ENCODE data around the gene LRRC1.

Gene LRRC1

DNA sequence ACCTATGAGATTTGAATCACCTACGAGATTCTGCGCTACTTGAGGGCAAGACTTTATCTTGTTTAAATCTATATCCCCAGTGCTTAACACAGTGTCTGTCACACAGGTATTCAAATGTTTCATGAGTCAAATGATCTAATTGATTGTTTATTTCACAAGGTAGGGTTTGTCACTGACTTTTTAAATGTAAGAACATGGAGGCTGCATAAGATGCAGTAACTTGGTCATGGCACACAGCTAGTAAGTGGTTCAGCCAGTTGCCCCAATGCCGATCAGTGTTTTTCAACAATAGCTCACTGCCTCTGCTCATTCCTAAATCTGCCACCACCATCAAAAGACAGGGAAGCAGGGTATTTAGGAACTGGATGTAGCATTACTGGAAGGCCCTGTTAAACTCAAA, 42.4 kb upstream of the LRRC1 start:
- TF ChIP-seq POLR2AphosphoS5 (IDR thresholded peaks at IDR 0.05; ENCODE audit: low read depth, low read length) (no peak), TAF1 (IDR thresholded peaks at IDR 0.05; ENCODE audit: borderline replicate concordance, insufficient read depth, low read length) (no peak), SIN3A (IDR thresholded peaks at IDR 0.05; ENCODE audit: borderline replicate concordance, insufficient read depth, low read length) (no peak), FOXP2 (optimal IDR thresholded peaks at IDR 0.05; ENCODE audit: borderline replicate concordance, extremely low read depth, extremely low read length, insufficient read depth) (no peak)
- TF ChIP-seq, protein P1, sequence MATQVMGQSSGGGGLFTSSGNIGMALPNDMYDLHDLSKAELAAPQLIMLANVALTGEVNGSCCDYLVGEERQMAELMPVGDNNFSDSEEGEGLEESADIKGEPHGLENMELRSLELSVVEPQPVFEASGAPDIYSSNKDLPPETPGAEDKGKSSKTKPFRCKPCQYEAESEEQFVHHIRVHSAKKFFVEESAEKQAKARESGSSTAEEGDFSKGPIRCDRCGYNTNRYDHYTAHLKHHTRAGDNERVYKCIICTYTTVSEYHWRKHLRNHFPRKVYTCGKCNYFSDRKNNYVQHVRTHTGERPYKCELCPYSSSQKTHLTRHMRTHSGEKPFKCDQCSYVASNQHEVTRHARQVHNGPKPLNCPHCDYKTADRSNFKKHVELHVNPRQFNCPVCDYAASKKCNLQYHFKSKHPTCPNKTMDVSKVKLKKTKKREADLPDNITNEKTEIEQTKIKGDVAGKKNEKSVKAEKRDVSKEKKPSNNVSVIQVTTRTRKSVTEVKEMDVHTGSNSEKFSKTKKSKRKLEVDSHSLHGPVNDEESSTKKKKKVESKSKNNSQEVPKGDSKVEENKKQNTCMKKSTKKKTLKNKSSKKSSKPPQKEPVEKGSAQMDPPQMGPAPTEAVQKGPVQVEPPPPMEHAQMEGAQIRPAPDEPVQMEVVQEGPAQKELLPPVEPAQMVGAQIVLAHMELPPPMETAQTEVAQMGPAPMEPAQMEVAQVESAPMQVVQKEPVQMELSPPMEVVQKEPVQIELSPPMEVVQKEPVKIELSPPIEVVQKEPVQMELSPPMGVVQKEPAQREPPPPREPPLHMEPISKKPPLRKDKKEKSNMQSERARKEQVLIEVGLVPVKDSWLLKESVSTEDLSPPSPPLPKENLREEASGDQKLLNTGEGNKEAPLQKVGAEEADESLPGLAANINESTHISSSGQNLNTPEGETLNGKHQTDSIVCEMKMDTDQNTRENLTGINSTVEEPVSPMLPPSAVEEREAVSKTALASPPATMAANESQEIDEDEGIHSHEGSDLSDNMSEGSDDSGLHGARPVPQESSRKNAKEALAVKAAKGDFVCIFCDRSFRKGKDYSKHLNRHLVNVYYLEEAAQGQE (IDR thresholded peaks at IDR 0.05; ENCODE audit: insufficient read depth in 1 of 2, low read depth in 2 of 2, low read length in 2 of 2), result no peak

DNA sequence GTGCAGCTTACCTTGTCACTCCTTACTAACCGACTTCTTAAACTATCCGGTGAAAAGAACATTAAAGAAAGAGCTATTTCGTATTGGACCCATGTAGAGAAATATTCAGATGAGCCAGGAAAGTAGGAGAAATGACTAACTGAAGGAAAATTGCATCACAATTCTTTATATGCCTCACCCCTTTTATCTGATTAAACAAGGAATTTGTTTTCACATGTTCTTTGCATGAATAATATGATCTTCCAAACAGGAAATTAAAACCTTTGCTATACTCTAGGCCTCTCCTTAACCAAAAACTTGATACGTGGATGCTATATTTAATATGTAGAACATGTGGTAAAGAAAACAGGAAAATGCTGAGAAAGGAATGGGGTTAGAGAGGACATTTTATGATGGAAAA, 41.9 kb upstream of the LRRC1 start:
- TF ChIP-seq TAF1 (IDR thresholded peaks at IDR 0.05; ENCODE audit: borderline replicate concordance, insufficient read depth, low read length) (no peak), FOXP2 (optimal IDR thresholded peaks at IDR 0.05; ENCODE audit: borderline replicate concordance, extremely low read depth, extremely low read length, insufficient read depth) (no peak), POLR2AphosphoS5 (IDR thresholded peaks at IDR 0.05; ENCODE audit: low read depth, low read length) (no peak), SIN3A (IDR thresholded peaks at IDR 0.05; ENCODE audit: borderline replicate concordance, insufficient read depth, low read length) (no peak)
- TF ChIP-seq, protein P1 (IDR thresholded peaks at IDR 0.05; ENCODE audit: insufficient read depth in 1 of 2, low read depth in 2 of 2, low read length in 2 of 2), result no peak

- TF ChIP-seq SIN3A (IDR thresholded peaks at IDR 0.05; ENCODE audit: borderline replicate concordance, insufficient read depth, low read length) (no peak), TAF1 (IDR thresholded peaks at IDR 0.05; ENCODE audit: borderline replicate concordance, insufficient read depth, low read length) (no peak), FOXP2 (optimal IDR thresholded peaks at IDR 0.05; ENCODE audit: borderline replicate concordance, extremely low read depth, extremely low read length, insufficient read depth) (no peak), POLR2AphosphoS5 (IDR thresholded peaks at IDR 0.05; ENCODE audit: low read depth, low read length) (no peak)
These were observed 40.5 kb upstream of the LRRC1 start for GRCh38 chr6:53754330-53754729.

- TF ChIP-seq FOXP2 (optimal IDR thresholded peaks at IDR 0.05; ENCODE audit: borderline replicate concordance, extremely low read depth, extremely low read length, insufficient read depth) (no peak), POLR2AphosphoS5 (IDR thresholded peaks at IDR 0.05; ENCODE audit: low read depth, low read length) (no peak), TAF1 (IDR thresholded peaks at IDR 0.05; ENCODE audit: borderline replicate concordance, insufficient read depth, low read length) (no peak), SIN3A (IDR thresholded peaks at IDR 0.05; ENCODE audit: borderline replicate concordance, insufficient read depth, low read length) (no peak)
- TF ChIP-seq, protein P1 (IDR thresholded peaks at IDR 0.05; ENCODE audit: insufficient read depth in 1 of 2, low read depth in 2 of 2, low read length in 2 of 2), result no peak
These were observed 38.4 kb upstream of the LRRC1 start for GRCh38 chr6:53756396-53756795.

- TF ChIP-seq SIN3A (IDR thresholded peaks at IDR 0.05; ENCODE audit: borderline replicate concordance, insufficient read depth, low read length) (no peak), FOXP2 (optimal IDR thresholded peaks at IDR 0.05; ENCODE audit: borderline replicate concordance, extremely low read depth, extremely low read length, insufficient read depth) (no peak), TAF1 (IDR thresholded peaks at IDR 0.05; ENCODE audit: borderline replicate concordance, insufficient read depth, low read length) (no peak), POLR2AphosphoS5 (IDR thresholded peaks at IDR 0.05; ENCODE audit: low read depth, low read length) (no peak)
- TF ChIP-seq, protein P1 (IDR thresholded peaks at IDR 0.05; ENCODE audit: insufficient read depth in 1 of 2, low read depth in 2 of 2, low read length in 2 of 2), result no peak
These were observed 36.3 kb upstream of the LRRC1 start for GRCh38 chr6:53758496-53758895.
